Adipose tissue (tissue), 3 donors: ENCODE data around the gene EMSY. TPM values are rescaled to one million over a fixed set of nuclear protein-coding genes. Genes with fewer than 3 reads are reported as not detected.

Experiments
- H3K27ac ChIP-seq: one replicate; pipeline ENCODE4 v1.5.1; 2013; ENCODE audit warnings: low read depth, low read length
- WGBS, 3 donors: extraction: QIAGEN DNeasy Blood & Tissue Kit; methylation state at CpG; one replicate each; pipeline ENCODE4 v1.1.7; 2013; 5-methylcytosine and 5-hydroxymethylcytosine counted together
- polyA plus RNA-seq, 3 donors: library from polyadenylated mRNA; stranded (reverse); fragments of 200-250 nt; gene quantifications; one replicate each; pipeline ENCODE4 v1.2.3, GENCODE V29; 2013
- donor health status: healthy with polysubstance abuse.
- donor health status: Bipolar disorder and iron deficiency.
- donor health status: healthy.

The EMSY gene
- polyA plus RNA-seq, 3 donors = 3.8 to 7.3 (median 6.7) TPM

GRCh38 chr11:76453248-76453647 is 8.4 kb downstream of the EMSY start:
- no peak overlapping the region for H3K27ac ChIP-seq
- WGBS, 3 donors = 89 to 95% (median 91%) methylated on average over 6 of the region's 6 CpGs

GRCh38 chr11:76455331-76455730 is 10.5 kb downstream of the EMSY start:
- WGBS, 3 donors = 61 to 73% (median 67%) methylated on average over 2 of the region's 2 CpGs
- no peak overlapping the region for H3K27ac ChIP-seq

GRCh38 chr11:76455931-76456330 is 11.1 kb downstream of the EMSY start:
- no peak overlapping the region for H3K27ac ChIP-seq

- WGBS, 3 donors = 86 to 93% (median 86%) methylated on average over 2 of the region's 2 CpGs
- H3K27ac ChIP-seq = no peak overlapping the region
Observed at GRCh38 chr11:76456571-76456970, 11.8 kb downstream of the EMSY start.

GRCh38 chr11:76459299-76459698 is 14.5 kb downstream of the EMSY start:
- H3K27ac ChIP-seq = no peak overlapping the region
- WGBS, 3 donors = 62 to 74% (median 68%) methylated on average over 4 of the region's 4 CpGs

GRCh38 chr11:76459846-76460245 is 15.0 kb downstream of the EMSY start:
- 68 to 84% (median 83%) methylated on average over 3 of the region's 3 CpGs for WGBS, 3 donors

GRCh38 chr11:76462317-76462716 is 17.5 kb downstream of the EMSY start:
- H3K27ac ChIP-seq = no peak overlapping the region

More at GRCh38 chr11:76459846-76460245, 15.0 kb downstream of the EMSY start:
- H3K27ac ChIP-seq = no peak overlapping the region

GRCh38 chr11:76465701-76466100 is 20.9 kb downstream of the EMSY start:
- WGBS, 3 donors = 80 to 87% (median 84%) methylated on average over 4 of the region's 4 CpGs
- H3K27ac ChIP-seq = no peak overlapping the region

GRCh38 chr11:76466666-76467065 is 21.8 kb downstream of the EMSY start:
- H3K27ac ChIP-seq = no peak overlapping the region

GRCh38 chr11:76469141-76469540 is 24.3 kb downstream of the EMSY start:
- H3K27ac ChIP-seq = no peak overlapping the region

GRCh38 chr11:76471382-76471781 is 26.6 kb downstream of the EMSY start:
- H3K27ac ChIP-seq = no peak overlapping the region

GRCh38 chr11:76480241-76480640 is 35.4 kb downstream of the EMSY start:
- H3K27ac ChIP-seq = no peak overlapping the region
- WGBS, 3 donors = 89 to 96% (median 90%) methylated on average over 3 of the region's 3 CpGs

- WGBS, 3 donors = 95 to 97% (median 96%) methylated on average over 5 of the region's 5 CpGs
- H3K27ac ChIP-seq = no peak overlapping the region
Observed at GRCh38 chr11:76491644-76492043, 46.8 kb downstream of the EMSY start.

- no peak overlapping the region for H3K27ac ChIP-seq
Observed at GRCh38 chr11:76493040-76493439, 48.2 kb downstream of the EMSY start.

GRCh38 chr11:76493626-76494539 is 49.1 kb downstream of the EMSY start:
- H3K27ac ChIP-seq = no peak overlapping the region
- WGBS, 3 donors = 94 to 97% (median 97%) methylated on average over 25 of the region's 25 CpGs

More at GRCh38 chr11:76493040-76493439, 48.2 kb downstream of the EMSY start:
- 89 to 94% (median 91%) methylated on average over 12 of the region's 12 CpGs for WGBS, 3 donors

GRCh38 chr11:76495019-76495418 is 50.2 kb downstream of the EMSY start:
- H3K27ac ChIP-seq = no peak overlapping the region
- WGBS, 3 donors = 96 to 97% (median 96%) methylated on average over 3 of the region's 3 CpGs

GRCh38 chr11:76496174-76496573 is 51.4 kb downstream of the EMSY start:
- 98 to 100% (median 100%) methylated on average over 1 of the region's 1 CpG for WGBS, 3 donors
- no peak overlapping the region for H3K27ac ChIP-seq

GRCh38 chr11:76501526-76502202 is 56.8 kb downstream of the EMSY start:
- no peak overlapping the region for H3K27ac ChIP-seq
- WGBS, 3 donors = 95 to 98% (median 96%) methylated on average over 5 of the region's 5 CpGs

GRCh38 chr11:76506833-76507232 is 62.0 kb downstream of the EMSY start:
- H3K27ac ChIP-seq = no peak overlapping the region
- 95 to 97% (median 95%) methylated on average over 2 of the region's 2 CpGs for WGBS, 3 donors
